HCEC 1CT (cell line): Measurements from ENCODE around the gene MEPE.

ENCODE experiments used
- DNase-seq: peaks from one replicate; pipeline ENCODE4 v3.0.0-alpha.2; 2017

Gene MEPE

GRCh38 chr4:87832669-87833068 is at the start of gene MEPE:
Gene MEPE, plus strand, starts transcription at chr4:87832969. Its CDS starts 1,746 bp downstream, at chr4:87834715.
- no peak for DNase-seq

- no peak for DNase-seq
These were observed 49.0 kb upstream of the MEPE start for GRCh38 chr4:87783781-87784180.

- DNase-seq, result no peak
These were observed 46.8 kb upstream of the MEPE start for GRCh38 chr4:87785731-87786509.

- DNase-seq, result no peak
These were observed 33.3 kb upstream of the MEPE start, which contains the start of gene IBSP for GRCh38 chr4:87799301-87800113. Gene IBSP, plus strand, starts transcription at chr4:87799554. Its CDS starts 2,808 bp downstream, at chr4:87802362.

GRCh38 chr4:87802858-87803257 is 29.9 kb upstream of the MEPE start:
- DNase-seq, result no peak

GRCh38 chr4:87803421-87803820 is 29.3 kb upstream of the MEPE start:
- DNase-seq, result no peak

GRCh38 chr4:87804871-87805270 is 27.9 kb upstream of the MEPE start:
- no peak for DNase-seq

- DNase-seq, result peak; percentile 46
These were observed 26.8 kb upstream of the MEPE start for GRCh38 chr4:87805971-87806370.

GRCh38 chr4:87806520-87806919 is 26.2 kb upstream of the MEPE start:
- peak; percentile 58 for DNase-seq

- peak; percentile 1 for DNase-seq
These were observed 25.4 kb upstream of the MEPE start for GRCh38 chr4:87807402-87807801.

- DNase-seq, result peak; percentile 11
These were observed 20.8 kb upstream of the MEPE start for GRCh38 chr4:87811977-87812376.

GRCh38 chr4:87819281-87819919 is 13.4 kb upstream of the MEPE start:
- peak; percentile 73 for DNase-seq

GRCh38 chr4:87823200-87823599 is 9.6 kb upstream of the MEPE start:
- no peak for DNase-seq

- DNase-seq, result no peak
These were observed 9.0 kb upstream of the MEPE start for GRCh38 chr4:87823724-87824123.

GRCh38 chr4:87824352-87824751 is 8.4 kb upstream of the MEPE start:
- DNase-seq, result no peak

- DNase-seq, result no peak
These were observed 1.6 kb downstream of the MEPE start for GRCh38 chr4:87834401-87834800.

- DNase-seq, result no peak
These were observed 2.4 kb downstream of the MEPE start for GRCh38 chr4:87835197-87835596.

- no peak for DNase-seq
These were observed 3.0 kb downstream of the MEPE start for GRCh38 chr4:87835743-87836142.

- DNase-seq, result no peak
These were observed 5.4 kb downstream of the MEPE start for GRCh38 chr4:87838205-87838604.

GRCh38 chr4:87838890-87839591 is 6.3 kb downstream of the MEPE start:
- peak; percentile 30 for DNase-seq

GRCh38 chr4:87839592-87839946 is 6.8 kb downstream of the MEPE start:
- no peak for DNase-seq

GRCh38 chr4:87840149-87840548 is 7.4 kb downstream of the MEPE start:
- DNase-seq, result no peak

- peak; percentile 68 for DNase-seq
These were observed 11.2 kb downstream of the MEPE start for GRCh38 chr4:87843936-87844335.
